GM23338 (cell line): ENCODE data around the gene GRM8. TPM values are rescaled to one million over a fixed set of nuclear protein-coding genes. Genes with fewer than 3 reads are reported as not detected.
A peak's percentile ranks its signal among the peaks of the same experiment; 100 is the strongest.

Source experiments
- ATAC-seq: fragments of 200-7000 bp; cut with Tn5 transposase; 3 replicates; pipeline ENCODE4 v1.9.1; 2020
- DNase-seq: peaks from one replicate; pipeline ENCODE4 v3.0.0-alpha.2; 2015; ENCODE audit warnings: low spot score
- H2AFZ ChIP-seq: fragments of 200-600 bp; sonication (generic); 2 replicates; pipeline ENCODE4 v1.8.0; 2016; ENCODE audit warnings: antibody characterized with exemption, mild to moderate bottlenecking, moderate library complexity
- H3F3A ChIP-seq: fragments of 200-600 bp; sonication (generic); replicated peaks from 2 replicates; pipeline ENCODE4 v1.8.0; 2017; ENCODE audit warnings: antibody characterized with exemption, mixed run types, low read depth
- H3K27ac ChIP-seq: fragments of 200-600 bp; sonication (generic); 2 replicates; pipeline ENCODE4 v1.6.1; 2016; ENCODE audit warnings: low read depth
- H3K27me3 ChIP-seq: fragments of 200-600 bp; sonication (generic); 2 replicates; pipeline ENCODE4 v1.8.0; 2016; ENCODE audit warnings: mild to moderate bottlenecking, mixed run types, moderate library complexity; ENCODE audit not compliant: insufficient read depth
- H3K36me3 ChIP-seq: fragments of 200-600 bp; sonication (generic); 2 replicates; pipeline ENCODE4 v1.8.0; 2016; ENCODE audit warnings: mild to moderate bottlenecking; ENCODE audit not compliant: insufficient read depth
- H3K4me1 ChIP-seq: fragments of 200-600 bp; sonication (generic); 2 replicates; pipeline ENCODE4 v1.8.0; 2016; ENCODE audit warnings: mild to moderate bottlenecking, moderate library complexity; ENCODE audit not compliant: insufficient read depth
- H3K4me2 ChIP-seq: fragments of 200-600 bp; sonication (generic); 2 replicates; pipeline ENCODE4 v1.7.1; 2017; ENCODE audit warnings: mixed run types
- H3K4me3 ChIP-seq: fragments of 200-600 bp; sonication (generic); 2 replicates; pipeline ENCODE4 v1.6.1; 2016; ENCODE audit warnings: mixed run types
- H3K79me2 ChIP-seq: fragments of 200-600 bp; sonication (generic); replicated peaks from 2 replicates; pipeline ENCODE4 v1.8.0; 2017; ENCODE audit warnings: mild to moderate bottlenecking; ENCODE audit not compliant: insufficient read depth
- H3K9me2 ChIP-seq: fragments of 200-600 bp; sonication (generic); 2 replicates; pipeline ENCODE4 v1.8.0; 2017; ENCODE audit not compliant: insufficient read depth
- H4K20me1 ChIP-seq: fragments of 200-600 bp; sonication (generic); replicated peaks from 2 replicates; pipeline ENCODE4 v1.8.0; 2017; ENCODE audit warnings: mild to moderate bottlenecking; ENCODE audit not compliant: insufficient read depth
- H3K27ac Mint-ChIP-seq: 2 replicates; pipeline ENCODE4 v1.8.0; 2020; ENCODE audit warnings: inconsistent platforms, mild to moderate bottlenecking, moderate library complexity, mixed read lengths
- H3K27me3 Mint-ChIP-seq: 3 replicates; pipeline ENCODE4 v1.8.0; 2022; ENCODE audit warnings: low read depth, mild to moderate bottlenecking, moderate library complexity, mixed read lengths, inconsistent platforms; ENCODE audit not compliant: insufficient read depth, poor library complexity
- H3K36me3 Mint-ChIP-seq: 3 replicates; pipeline ENCODE4 v1.8.0; 2021; ENCODE audit warnings: low read depth, mild to moderate bottlenecking, inconsistent platforms, moderate library complexity, mixed read lengths
- H3K4me1 Mint-ChIP-seq: 3 replicates; pipeline ENCODE4 v1.8.0; 2020; ENCODE audit warnings: mild to moderate bottlenecking, inconsistent platforms, mixed read lengths
- H3K4me3 Mint-ChIP-seq: 3 replicates; pipeline ENCODE4 v1.8.0; 2021; ENCODE audit warnings: moderate library complexity, mild to moderate bottlenecking, inconsistent platforms, mixed read lengths
- H3K9me3 Mint-ChIP-seq: 3 replicates; pipeline ENCODE4 v1.8.0; 2020; ENCODE audit warnings: moderate library complexity, mild to moderate bottlenecking, inconsistent platforms, mixed read lengths
- CREB1 ChIP-seq: fragments of 250-450 bp; sonication (Bioruptor Pico); IDR thresholded peaks from 2 replicates; pipeline ENCODE4 v1.5.0; 2020; ENCODE audit warnings: low read depth, mild to moderate bottlenecking, moderate library complexity
- CTCF ChIP-seq, 2 experiments: fragments of 200-600 bp in 1 of 2; sonication (generic) in 1 of 2; conservative IDR thresholded peaks; 2 replicates each; pipeline versions ENCODE4 v1.5.1 to v1.6.1; 2016 to 2017; ENCODE audit warnings: antibody characterized with exemption in 2 of 2, low read depth in 2 of 2, mild to moderate bottlenecking in 2 of 2, moderate library complexity in 1 of 2
- EZH2 ChIP-seq: fragments of 200-600 bp; sonication (generic); IDR thresholded peaks from one replicate; pipeline ENCODE4 v1.8.0; 2017; ENCODE audit warnings: antibody characterized with exemption, mild to moderate bottlenecking, low read depth; ENCODE audit not compliant: unreplicated experiment
- EZH2phosphoT487 ChIP-seq: fragments of 200-600 bp; sonication (generic); IDR thresholded peaks from one replicate; pipeline ENCODE4 v1.8.1; 2018; ENCODE audit warnings: antibody characterized with exemption; ENCODE audit not compliant: unreplicated experiment
- POLR2AphosphoS5 ChIP-seq: IDR thresholded peaks from 2 replicates; pipeline ENCODE4 v1.6.1; 2016; ENCODE audit warnings: antibody characterized with exemption, low read depth
- REST ChIP-seq: IDR thresholded peaks from one replicate; pipeline ENCODE4 v1.6.1; 2018; ENCODE audit warnings: antibody characterized with exemption; ENCODE audit not compliant: unreplicated experiment
- STAT1 ChIP-seq: IDR thresholded peaks from one replicate; pipeline ENCODE4 v1.6.1; 2016; ENCODE audit warnings: antibody characterized with exemption; ENCODE audit not compliant: unreplicated experiment
- ZNF114 ChIP-seq: fragments of 250-450 bp; sonication (Bioruptor Pico); IDR thresholded peaks from 2 replicates; pipeline ENCODE4 v1.5.0; 2020; ENCODE audit warnings: mild to moderate bottlenecking, moderate library complexity
- ZNF331 ChIP-seq: fragments of 250-450 bp; sonication (Bioruptor Pico); IDR thresholded peaks from 2 replicates; pipeline ENCODE4 v1.5.0; 2020; ENCODE audit warnings: low read depth, mild to moderate bottlenecking, moderate library complexity
- ZNF462 ChIP-seq: fragments of 250-450 bp; sonication (Bioruptor Pico); IDR thresholded peaks from 2 replicates; pipeline ENCODE4 v1.5.0; 2020; ENCODE audit warnings: mild to moderate bottlenecking, moderate library complexity
- polyA plus RNA-seq: library from polyadenylated mRNA; unstranded; fragments of >200 nt; fragmentation: Nextera tagmentation; extraction: Ambion mirVana; gene quantifications from 2 replicates; pipeline ENCODE4 v1.2.1, GENCODE V29; 2016
- total RNA-seq: library from RNA; depleted of rRNA; stranded (reverse); fragments of >200 nt; shearing (Covaris generic); gene quantifications from 2 replicates; pipeline ENCODE4 v1.2.3, GENCODE V29; 2014

Gene GRM8
- total and polyA plus RNA-seq, 2 experiments from 2014 or later, result 1.9 to 6.6 TPM

GRCh38 chr7:127039541-127039940 is 213.2 kb downstream of the GRM8 start:
- H3K27me3 ChIP-seq, result no peaks in the 10 kb centered on the region
- no peak for ATAC-seq
- no peaks in the 10 kb centered on the region for H3K36me3 ChIP-seq
- no peak overlapping the region for H3K27ac ChIP-seq
- DNase-seq, result peak; percentile 20
- H2AFZ ChIP-seq, result no peak overlapping the region
- TF ChIP-seq CREB1, result no peak
- no peak for TF ChIP-seq ZNF114 (CRISPR knock-in tag)
- Mint-ChIP-seq H3K27me3 (peaks cover 3% of the 10 kb centered on the region), H3K4me3 (no peak overlapping the region), H3K4me1 (peaks cover 11% of the 10 kb centered on the region), H3K36me3 (no peaks in the 10 kb centered on the region), H3K27ac (no peak overlapping the region), H3K9me3 (no peaks in the 10 kb centered on the region)
- no peak overlapping the region for H3K4me3 ChIP-seq
- H3K4me1 ChIP-seq, result no peaks in the 10 kb centered on the region
- H3K4me2 ChIP-seq, result no peak overlapping the region
- H4K20me1 ChIP-seq, result no peaks in the 10 kb centered on the region
- no peaks in the 10 kb centered on the region for H3F3A ChIP-seq
- no peaks in the 10 kb centered on the region for H3K79me2 ChIP-seq
- peaks cover 7% of the 10 kb centered on the region; the same call in 1 of the 2 replicates for H3K9me2 ChIP-seq

DNA sequence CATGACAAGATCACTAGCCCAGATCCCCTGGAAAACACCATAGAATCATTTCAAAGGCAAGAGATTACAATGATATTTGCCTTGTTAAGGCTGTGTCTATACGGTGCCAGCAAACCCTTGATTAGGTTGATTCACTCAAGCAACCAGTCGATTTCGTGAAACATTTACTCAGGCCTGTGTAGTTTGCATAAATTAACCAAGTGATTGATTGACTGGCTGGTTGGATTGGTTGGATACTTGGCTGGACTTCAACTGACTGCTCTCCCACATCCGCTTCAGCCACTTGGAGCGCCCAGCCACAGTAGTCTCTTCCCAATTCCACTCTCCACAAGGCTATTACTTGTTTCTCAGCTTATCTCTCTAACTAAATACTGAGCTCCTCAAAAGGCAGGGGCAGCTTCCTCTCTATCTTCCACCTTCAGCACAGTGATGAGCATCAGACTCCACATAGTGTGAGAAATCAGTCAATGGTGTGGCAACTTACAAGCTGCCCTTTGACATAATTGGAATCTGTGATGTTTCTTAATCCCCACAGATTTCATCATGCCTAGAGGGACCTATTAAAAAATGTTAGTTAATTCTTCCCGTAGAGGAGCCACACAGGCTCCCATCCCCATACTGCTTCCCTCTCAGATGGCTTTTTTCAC is 217.4 kb downstream of the GRM8 start:
- DNase-seq, result no peak
- H3K9me3 Mint-ChIP-seq, result no peaks in the 10 kb centered on the region
- H3K4me2 ChIP-seq, result no peak overlapping the region
- TF ChIP-seq POLR2AphosphoS5, result no peak
- no peak for TF ChIP-seq ZNF462 (CRISPR knock-in tag)
- TF ChIP-seq REST, result no peak
- TF ChIP-seq STAT1, result no peak
- TF ChIP-seq ZNF331 (CRISPR knock-in tag), result no peak
- TF ChIP-seq ZNF114 (CRISPR knock-in tag), result no peak
- TF ChIP-seq EZH2phosphoT487, result no peak
- no peak for TF ChIP-seq EZH2
- no peak for TF ChIP-seq CREB1
- TF ChIP-seq CTCF (conservative IDR thresholded peaks at IDR 0.05; ENCODE audit: low read depth in 2 of 2), result no peak

More for the DNA sequence above, 217.4 kb downstream of the GRM8 start:
- H2AFZ ChIP-seq, result no peak overlapping the region
- H3K36me3 Mint-ChIP-seq, result no peaks in the 10 kb centered on the region
- ATAC-seq, result no peak
- H4K20me1 ChIP-seq, result no peaks in the 10 kb centered on the region
- no peak overlapping the region for H3K4me3 Mint-ChIP-seq
- peaks cover 6% of the 10 kb centered on the region; the same call in 1 of the 2 replicates for H3K9me2 ChIP-seq
- no peak overlapping the region for H3K27ac Mint-ChIP-seq
- no peaks in the 10 kb centered on the region for H3F3A ChIP-seq
- peaks cover 3% of the 10 kb centered on the region for H3K27me3 Mint-ChIP-seq
- no peak overlapping the region for H3K4me3 ChIP-seq
- H3K27ac ChIP-seq, result no peak overlapping the region
- H3K4me1 Mint-ChIP-seq, result peaks cover 2% of the 10 kb centered on the region; the same call in 1 of the 3 replicates
- no peaks in the 10 kb centered on the region for H3K27me3 ChIP-seq
- no peaks in the 10 kb centered on the region for H3K4me1 ChIP-seq
- H3K36me3 ChIP-seq, result no peaks in the 10 kb centered on the region
- H3K79me2 ChIP-seq, result no peaks in the 10 kb centered on the region
